HTERT RPE-1 (cell line): Measurements from ENCODE around the gene GSTM5.
"Not testable (repeated sequence)": the region's sequence is repeated elsewhere in the genome, so short reads cannot be mapped to it uniquely, and the experiment has no call there.

ENCODE experiments used
- in situ Hi-C: fragments of 300-500 bp; cut with MboI; formaldehyde crosslinking; loops from 4 replicates; pipeline ENCODE4 v1.14.3; 2020; ENCODE audit warnings: low sequenced_read_pairs

GSTM5 gene

DNA sequence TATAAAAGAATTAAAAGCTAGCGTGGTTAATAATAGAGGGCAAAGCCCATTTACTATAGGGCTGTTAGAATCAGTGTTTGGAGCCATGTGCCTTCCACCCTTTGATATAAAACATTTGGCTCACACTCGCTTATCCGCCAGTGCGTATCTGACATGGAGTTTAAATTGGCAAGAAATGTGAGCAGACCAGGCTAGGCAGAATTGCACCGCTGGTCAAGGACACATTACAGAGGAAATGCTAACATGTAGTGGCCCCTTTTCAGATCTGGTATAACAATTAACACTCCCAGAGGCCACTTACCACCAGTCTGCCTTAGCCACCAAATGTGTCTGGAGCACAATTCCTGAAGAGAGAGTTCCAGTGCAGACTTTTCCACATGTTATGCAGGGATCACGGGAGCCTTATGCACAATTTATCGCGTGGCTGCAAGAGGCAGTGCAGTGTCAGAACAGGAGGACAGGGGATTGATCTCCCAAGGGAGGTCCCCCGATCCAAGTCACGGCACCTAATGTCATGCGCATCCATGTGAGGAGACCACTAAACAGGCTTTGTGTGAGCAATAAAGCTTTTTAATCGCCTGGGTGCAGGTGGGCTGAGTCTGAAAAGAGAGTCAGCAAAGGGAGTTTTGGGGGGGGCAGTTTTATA lies 14.8 kb downstream of the GSTM5 start:
- in situ Hi-C loops = no loop called here

- in situ Hi-C loops = no loop called here
Observed at GRCh38 chr1:109728870-109729269, 16.8 kb downstream of the GSTM5 start.

DNA sequence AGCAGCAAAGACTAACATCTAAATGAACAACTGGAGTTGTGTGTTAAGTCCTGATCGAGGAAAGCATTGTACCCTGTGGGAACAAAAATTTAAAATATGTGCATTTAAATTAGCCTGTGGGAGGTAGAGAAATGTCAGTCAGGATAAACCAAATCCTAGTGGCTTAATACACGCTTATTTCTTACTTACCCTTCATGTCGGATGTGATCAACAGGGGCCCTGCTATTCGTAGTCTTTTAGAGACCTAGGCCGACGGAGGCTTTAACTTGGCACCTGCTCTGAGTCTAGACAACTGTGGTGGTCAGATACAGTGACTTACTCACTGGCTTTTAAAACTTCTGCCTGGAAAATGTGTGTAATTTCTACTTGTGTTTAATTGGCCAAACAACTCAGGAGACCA lies 18.6 kb downstream of the GSTM5 start:
- in situ Hi-C loops = no loop called here

DNA sequence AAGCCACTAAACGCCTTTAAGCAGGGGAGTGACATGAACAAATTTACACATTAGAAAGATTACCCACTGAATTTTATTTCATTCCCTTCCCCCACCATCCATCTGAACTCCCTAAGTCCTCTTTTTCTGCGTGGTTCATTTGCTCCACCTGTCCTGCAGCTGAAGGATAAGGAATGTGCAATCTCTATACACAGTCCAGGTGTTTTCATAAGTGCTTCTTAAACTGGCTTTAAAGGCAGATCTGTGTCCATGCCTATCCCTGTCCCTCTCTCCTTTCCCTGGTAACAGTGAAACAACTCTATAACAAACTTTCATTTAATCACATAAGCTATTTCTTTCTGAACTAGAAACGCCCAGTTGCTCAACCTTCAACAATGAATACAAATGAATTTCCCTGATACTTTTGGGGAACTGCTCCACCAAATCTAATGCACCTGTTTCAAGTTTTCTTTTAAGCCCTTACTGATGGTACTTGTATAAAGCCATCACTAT lies 20.4 kb downstream of the GSTM5 start:
- in situ Hi-C loops = no loop called here

DNA sequence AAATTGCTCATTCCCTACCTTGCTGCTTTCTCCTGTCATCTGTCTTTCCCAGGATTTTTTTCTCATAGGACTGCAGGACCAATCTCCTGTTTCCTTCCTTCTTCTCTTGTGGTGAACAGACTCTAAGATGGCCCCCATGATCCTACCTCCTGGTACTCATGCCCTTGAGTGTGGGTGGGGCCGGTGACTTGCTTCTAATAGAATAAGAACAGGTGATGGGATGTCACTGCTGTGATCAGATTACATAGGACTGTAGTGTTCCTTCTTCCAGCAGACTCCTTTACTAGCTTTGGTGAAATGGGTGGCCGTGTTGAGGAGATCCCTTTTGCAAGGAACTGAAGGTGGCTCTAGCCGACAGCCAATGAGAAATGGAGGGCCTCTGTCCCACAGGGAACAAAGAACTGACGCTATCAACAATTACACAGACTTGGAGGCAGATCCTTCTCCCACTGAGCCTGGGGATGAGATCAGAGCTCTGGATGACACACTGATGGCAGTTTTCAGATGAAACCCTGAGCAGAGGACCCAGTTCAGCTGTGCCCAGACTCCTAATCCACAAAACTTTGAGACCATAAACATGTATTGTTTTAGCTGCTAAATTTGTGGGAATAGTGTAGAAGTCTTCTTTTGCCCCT lies 21.3 kb downstream of the GSTM5 start:
- in situ Hi-C loops = no loop called here

DNA sequence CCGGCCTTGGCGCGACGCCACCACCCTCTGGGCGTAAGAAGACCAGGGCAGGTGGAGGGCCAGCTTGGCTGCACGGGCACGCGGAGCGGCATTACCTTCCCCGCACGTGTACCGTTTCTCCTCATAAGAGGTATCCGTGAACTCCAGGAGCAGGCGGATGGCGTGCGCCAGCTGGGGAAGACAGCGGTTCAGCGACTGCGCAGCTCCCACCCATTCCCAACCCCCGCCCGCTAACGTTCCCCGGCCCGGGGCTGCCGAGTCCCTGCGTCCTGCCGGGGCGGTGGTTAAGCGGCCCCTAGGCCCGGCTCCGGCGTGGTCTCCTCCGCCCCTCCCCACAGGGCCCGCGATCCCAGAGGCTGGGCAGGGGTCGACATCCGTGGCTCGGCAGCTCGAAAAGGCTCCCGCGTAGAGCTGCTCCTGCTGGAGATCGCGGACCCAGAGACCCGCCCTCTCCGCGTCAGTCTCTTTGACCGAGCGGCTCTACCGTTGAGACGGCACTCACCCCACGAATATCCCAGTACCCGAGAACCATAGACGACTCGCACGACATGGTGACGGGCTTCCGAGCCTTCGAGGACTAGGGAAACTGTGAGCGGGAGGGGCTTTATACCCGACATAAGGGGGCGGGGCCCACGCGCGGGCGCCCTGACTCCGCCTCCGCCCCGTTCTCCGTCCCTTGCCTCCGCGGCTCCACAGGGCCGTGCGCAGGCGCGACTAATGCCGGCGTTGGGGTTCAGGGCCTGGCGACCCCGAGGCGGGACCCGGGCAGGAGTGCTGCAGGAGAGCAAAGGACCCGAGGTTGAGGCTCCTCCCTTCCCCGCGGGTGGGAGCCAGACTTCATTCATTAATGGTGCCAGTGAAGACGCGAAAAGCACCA lies 27.9 kb downstream of the GSTM5 start:
- in situ Hi-C loops = no loop called here

- in situ Hi-C loops = no loop called here
Observed at GRCh38 chr1:109740615-109741373, 28.7 kb downstream of the GSTM5 start, which contains the start of gene GSTM3. GSTM3 (minus strand) TSS chr1:109741038; CDS start chr1:109740287, 751 bp downstream.

- in situ Hi-C loops = not testable (repeated sequence)
Observed at GRCh38 chr1:109748311-109748710, 36.3 kb downstream of the GSTM5 start.

DNA sequence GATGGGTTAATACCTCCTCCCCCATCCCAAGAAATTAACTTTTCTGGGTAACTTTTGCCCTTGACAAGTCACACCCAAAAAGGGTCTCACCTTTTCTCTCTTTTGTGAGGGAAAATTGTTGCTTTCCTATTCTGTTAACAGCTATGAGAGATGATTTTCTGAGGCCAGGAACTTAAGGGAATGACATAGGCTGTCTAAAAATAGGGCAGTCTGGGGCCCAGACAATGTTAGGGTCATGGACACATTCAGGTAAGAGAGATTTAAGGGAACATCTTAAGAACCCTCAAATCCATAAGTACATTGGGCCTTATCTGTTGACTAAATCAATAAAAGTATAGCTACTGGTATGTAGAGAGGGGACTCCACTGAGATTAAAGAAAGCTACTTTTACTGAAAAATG lies 37.2 kb downstream of the GSTM5 start:
- in situ Hi-C loops = no loop called here

GRCh38 chr1:109750241-109750882 lies 38.3 kb downstream of the GSTM5 start:
- in situ Hi-C loops = no loop called here

DNA sequence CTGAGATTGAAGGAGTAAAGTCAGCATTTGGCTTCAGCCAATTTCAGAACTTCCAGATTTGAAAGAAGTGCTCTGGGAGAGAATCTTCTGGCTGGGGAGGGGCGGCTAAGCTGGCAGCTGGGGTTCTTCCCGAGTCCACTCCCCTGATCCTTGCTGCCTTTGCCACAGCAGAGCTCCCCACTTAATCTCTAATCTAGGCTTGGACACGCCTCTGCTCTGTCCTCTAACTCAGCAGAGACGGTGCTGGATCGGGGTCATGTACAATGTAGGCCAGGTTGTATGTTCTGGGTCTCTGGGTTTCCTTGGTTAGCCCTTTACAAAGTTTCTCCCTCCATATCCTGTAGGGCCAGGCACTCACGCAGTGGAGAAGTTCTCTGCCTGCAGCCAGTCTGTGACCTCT lies 38.9 kb downstream of the GSTM5 start:
- in situ Hi-C loops = no loop called here

DNA sequence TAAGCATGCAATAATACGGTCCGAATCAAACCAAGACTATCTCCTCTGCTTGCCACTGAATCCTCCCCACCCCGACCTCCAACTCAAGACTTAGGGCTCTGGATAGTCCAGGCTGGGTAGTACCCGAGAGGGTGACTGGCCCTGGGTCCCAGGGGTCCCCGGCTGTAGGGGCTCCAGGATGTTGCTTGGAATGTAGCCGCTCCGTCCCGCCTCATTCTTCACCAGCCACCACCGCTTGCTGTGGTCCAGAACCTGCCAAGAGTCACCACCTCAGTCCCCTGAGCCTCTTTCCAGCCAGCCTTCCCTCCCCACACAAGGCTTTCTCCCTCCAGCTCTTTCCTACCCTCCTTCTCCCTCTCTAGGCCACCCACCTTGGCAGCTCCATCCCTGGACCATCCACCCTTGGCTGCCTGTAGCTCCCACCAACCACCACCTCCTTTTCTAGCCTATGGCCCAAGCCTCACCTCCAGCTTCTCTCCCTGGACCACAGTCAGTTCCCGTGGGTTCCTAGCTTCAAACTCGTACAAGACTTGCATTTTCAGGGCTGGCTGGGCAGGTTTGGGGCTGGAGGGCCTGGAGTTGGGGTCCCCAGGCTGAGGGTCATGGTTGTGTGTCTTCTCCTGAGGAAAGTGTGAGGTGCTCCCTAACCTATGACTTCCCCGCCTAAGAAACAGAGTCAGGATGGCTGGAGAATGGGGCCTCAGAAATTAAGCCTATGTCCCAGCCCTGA lies 39.6 kb downstream of the GSTM5 start:
- in situ Hi-C loops = no loop called here

DNA sequence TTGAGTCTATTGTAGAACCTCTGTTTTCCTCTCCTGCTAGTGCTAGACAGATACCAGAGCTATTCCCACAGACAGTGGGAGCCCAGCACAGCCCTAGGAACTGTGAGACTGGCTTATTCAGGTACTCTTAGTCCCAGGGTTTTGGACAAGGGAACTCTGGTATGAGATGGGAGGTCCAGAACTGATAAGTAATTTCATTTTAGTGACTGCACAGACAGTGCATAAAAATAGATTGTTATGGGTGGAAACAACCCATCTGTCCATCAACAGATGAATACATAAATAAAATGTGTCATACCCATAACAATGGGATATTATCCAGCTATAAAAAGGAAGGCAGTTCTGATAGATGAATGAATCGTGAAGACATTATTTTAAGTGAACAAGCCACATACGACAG lies 42.7 kb downstream of the GSTM5 start:
- in situ Hi-C loops = no loop called here

DNA sequence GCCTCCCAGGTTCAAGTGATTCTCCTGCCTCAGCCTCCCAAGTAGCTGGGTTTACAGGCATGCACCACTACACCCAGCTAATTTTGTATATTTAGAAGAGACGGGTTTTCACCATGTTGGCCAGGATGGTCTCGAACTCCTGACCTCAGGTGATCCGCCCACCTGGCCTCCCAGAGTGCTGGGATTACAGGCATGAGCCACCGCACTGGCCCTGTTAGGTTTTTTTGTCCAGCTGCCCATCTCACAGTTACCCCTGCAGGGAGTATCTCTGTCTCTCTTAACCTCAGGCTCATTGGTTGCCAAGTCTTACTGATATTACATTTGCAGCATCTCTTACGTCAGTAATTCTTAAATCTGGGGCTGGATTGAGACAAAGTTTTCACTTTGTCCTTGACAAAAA lies 44.3 kb downstream of the GSTM5 start:
- in situ Hi-C loops = not testable (repeated sequence)

DNA sequence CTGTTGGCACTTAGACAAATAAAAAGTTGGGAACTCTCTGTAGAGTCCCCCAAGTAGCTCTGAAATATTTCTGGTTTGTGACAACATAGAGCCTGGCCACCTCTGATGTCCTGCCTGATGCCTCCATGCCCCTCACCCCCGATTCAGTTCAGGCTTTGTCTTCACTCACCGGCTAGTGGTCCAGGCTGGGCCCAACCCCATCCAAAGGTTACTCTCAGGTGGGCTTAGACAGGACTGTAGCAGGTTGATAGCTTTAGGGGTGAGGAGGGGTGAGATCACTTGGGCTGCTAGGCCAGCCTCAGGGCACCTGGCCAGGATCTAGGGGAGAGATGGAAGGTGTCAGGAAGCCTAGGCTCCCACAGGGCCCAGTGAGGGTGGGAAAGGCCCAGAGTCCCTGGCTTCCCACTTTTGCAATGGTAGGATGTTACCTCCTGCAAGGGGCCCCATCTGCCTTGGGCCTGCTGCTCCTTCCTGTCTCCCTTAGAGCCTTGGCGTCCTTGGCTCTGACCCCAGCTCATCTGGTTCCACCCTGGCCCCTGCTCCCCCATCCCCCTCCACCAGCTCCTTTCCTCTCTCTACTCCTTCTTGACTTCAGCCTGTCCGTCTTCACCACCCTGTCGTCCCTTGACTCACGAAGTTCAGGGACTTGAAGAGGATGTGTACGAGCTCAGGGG lies 44.9 kb downstream of the GSTM5 start:
- in situ Hi-C loops = no loop called here

DNA sequence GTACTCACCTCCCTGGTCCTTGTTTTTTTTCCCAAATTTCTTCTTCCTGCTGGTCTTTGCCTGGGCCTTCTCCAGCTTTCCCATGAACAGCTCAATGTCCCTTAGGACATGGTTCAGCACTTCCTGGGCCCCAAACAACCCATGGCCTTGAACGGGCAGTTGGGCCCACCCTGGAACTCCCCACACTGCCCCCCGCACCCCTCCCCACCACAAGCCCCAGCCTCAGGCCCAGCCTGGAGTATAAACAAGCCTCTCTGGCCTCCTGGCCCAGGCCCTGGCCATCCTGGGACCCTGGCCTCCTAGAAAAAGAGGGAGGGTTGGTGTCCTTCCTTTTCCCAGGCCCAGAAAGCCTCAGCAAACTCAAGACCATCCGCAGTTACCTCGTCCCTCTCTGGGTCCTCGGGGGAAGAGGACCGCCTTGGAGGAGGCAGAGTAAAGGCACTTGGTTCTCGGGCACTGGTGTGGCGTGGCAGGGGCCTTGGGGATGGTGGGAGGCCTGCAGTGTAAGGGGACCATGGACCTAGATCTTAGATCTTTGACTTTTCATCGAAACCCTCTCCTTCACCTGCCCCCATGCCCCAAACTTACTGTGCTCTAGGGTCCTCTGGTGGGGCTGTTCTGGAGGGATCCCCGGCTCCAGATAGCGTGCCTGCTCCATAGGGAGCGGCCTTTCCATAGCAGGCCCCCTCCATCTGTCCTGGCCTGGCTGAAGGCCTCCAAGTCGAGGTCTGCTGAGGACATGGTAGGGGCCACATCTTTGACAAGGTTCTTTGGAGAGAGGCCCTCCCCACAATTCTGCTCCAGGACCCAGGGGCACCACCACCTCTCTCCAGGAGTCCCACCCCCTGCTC lies 46.1 kb downstream of the GSTM5 start:
- in situ Hi-C loops = no loop called here

DNA sequence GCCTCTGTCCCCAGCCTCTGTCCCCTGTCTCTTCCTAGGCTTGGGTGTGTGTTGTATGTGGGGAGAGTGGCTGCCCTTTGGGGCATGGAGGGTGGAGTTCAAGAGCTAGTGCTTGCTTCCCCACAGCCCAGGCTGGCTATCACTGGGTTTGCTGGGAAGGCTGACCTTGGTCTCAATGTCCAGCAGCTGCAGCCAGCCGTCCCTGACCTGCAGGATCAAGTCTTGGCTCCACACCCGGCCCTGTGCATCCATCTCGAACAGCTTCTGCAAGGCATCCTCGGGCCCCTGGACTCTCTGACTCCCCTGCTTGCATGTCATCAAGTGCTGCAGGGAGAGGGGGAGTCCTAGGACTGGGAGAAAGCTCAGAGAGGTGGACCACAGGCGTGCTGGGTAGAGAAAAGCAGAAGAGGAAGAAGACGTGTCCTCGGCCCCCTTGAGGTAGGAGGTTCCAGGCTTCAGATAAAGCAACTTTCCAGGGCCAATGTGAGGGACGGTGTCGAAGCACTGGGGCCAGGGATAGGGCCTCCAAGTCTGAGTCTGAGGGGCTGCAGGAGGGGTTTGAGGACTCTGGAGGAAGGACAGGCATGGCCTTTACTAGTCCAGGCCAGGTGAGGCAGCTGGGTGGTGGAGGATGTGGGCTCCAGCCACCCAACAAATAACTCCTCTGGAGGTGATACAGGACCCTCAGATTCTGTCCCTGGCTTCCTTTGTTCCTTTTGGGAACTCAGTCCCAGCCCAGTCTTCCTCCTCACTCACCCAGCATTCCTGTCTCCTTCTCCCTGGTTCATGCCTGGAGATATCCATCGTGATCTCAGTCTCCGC lies 47.7 kb downstream of the GSTM5 start:
- in situ Hi-C loops = no loop called here
